Loucy (cell line): ENCODE results near the gene BABAM2.
A peak's percentile ranks its signal among the peaks of the same experiment; 100 is the strongest.

ENCODE experiments used
- H2AFZ ChIP-seq: fragments of 200-600 bp; sonication (generic); 2 replicates; pipeline ENCODE4 v1.6.0; 2016; ENCODE audit warnings: antibody characterized with exemption, mild to moderate bottlenecking, low read length, moderate library complexity
- H3F3A ChIP-seq: fragments of 200-600 bp; 2 replicates; pipeline ENCODE4 v1.6.0; 2016; ENCODE audit warnings: antibody characterized with exemption, low read depth, mild to moderate bottlenecking
- H3K27me3 ChIP-seq: fragments of 200-600 bp; sonication (generic); 2 replicates; pipeline ENCODE4 v1.6.1; 2014; ENCODE audit warnings: low read length, mild to moderate bottlenecking; ENCODE audit not compliant: insufficient read depth, poor library complexity, severe bottlenecking
- H3K36me3 ChIP-seq: fragments of 200-600 bp; sonication (generic); 2 replicates; pipeline ENCODE4 v1.6.1; 2016; ENCODE audit warnings: low read length; ENCODE audit not compliant: insufficient read depth
- H3K4me1 ChIP-seq: fragments of 200-600 bp; sonication (generic); 2 replicates; pipeline ENCODE4 v1.5.1; 2014; ENCODE audit warnings: low read length, mild to moderate bottlenecking; ENCODE audit not compliant: insufficient read depth, poor library complexity, severe bottlenecking
- H3K4me2 ChIP-seq: fragments of 200-600 bp; sonication (generic); 2 replicates; pipeline ENCODE4 v1.6.0; 2014; ENCODE audit warnings: antibody characterized with exemption, low read length, low read depth, mild to moderate bottlenecking; ENCODE audit not compliant: poor library complexity, severe bottlenecking
- H3K4me3 ChIP-seq: fragments of 200-600 bp; sonication (generic); 2 replicates; pipeline ENCODE4 v1.5.1; 2014; ENCODE audit warnings: low read length, mild to moderate bottlenecking, mixed read lengths; ENCODE audit not compliant: poor library complexity, severe bottlenecking
- H3K79me2 ChIP-seq: fragments of 200-600 bp; sonication (generic); 2 replicates; pipeline ENCODE4 v1.6.1; 2014; ENCODE audit warnings: low read length; ENCODE audit not compliant: insufficient read depth
- H3K9ac ChIP-seq: fragments of 200-600 bp; sonication (generic); 2 replicates; pipeline ENCODE4 v1.6.0; 2014; ENCODE audit warnings: mild to moderate bottlenecking, low read depth, low read length, moderate library complexity; ENCODE audit not compliant: poor library complexity, severe bottlenecking
- H3K9me2 ChIP-seq: fragments of 200-600 bp; sonication (generic); replicated peaks from 2 replicates; pipeline ENCODE4 v1.6.1; 2016; ENCODE audit warnings: low read depth, low read length, mixed read lengths
- H3K9me3 ChIP-seq: fragments of 200-600 bp; sonication (generic); 2 replicates; pipeline ENCODE4 v1.6.1; 2014; ENCODE audit warnings: mild to moderate bottlenecking, antibody characterized with exemption, low read length, low read depth; ENCODE audit not compliant: insufficient read depth
- H4K20me1 ChIP-seq: fragments of 200-600 bp; sonication (generic); 2 replicates; pipeline ENCODE4 v1.6.0; 2014; ENCODE audit warnings: antibody characterized with exemption, low read length, mild to moderate bottlenecking; ENCODE audit not compliant: insufficient read depth, poor library complexity, severe bottlenecking
- CTCF ChIP-seq: fragments of 200-600 bp; sonication (generic); conservative IDR thresholded peaks from 2 replicates; pipeline ENCODE4 v1.5.1; 2014; ENCODE audit warnings: mild to moderate bottlenecking, antibody characterized with exemption, low read length
- EZH2phosphoT487 ChIP-seq: fragments of 200-600 bp; IDR thresholded peaks from 2 replicates; pipeline ENCODE4 v1.6.1; 2018; ENCODE audit warnings: antibody characterized with exemption, mild to moderate bottlenecking, moderate library complexity, borderline replicate concordance

Gene BABAM2

DNA sequence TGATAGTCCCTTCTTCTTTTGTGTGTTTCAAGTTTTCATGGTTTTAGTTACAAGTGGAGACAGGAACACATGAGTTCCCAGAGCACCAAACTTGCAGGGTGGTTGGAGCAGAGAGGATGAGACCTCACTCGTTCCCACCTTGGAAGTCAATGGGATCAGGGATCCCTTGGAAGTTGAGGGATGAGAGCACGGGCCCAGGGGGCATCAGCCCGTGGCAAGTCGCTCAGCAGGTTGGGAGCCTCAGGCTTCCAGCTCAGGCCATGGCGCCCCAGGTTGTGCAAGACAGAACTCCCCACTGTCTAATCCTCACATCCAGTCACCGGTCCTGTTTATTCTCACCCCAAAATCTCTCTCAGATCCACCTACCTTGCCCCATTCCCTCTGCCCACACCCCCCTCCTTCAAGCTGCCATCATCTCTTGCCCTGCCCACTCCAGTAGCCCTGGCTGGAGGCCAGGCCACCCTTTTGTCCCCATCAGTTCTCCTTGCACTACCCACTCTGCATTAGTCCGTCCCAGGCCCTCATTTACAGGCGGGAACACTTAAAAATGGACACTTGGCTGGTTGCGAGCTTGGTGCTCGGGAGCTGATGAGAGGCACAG lies 464.5 kb downstream of the BABAM2 start:
- H3K4me2 ChIP-seq = no peak overlapping the region

DNA sequence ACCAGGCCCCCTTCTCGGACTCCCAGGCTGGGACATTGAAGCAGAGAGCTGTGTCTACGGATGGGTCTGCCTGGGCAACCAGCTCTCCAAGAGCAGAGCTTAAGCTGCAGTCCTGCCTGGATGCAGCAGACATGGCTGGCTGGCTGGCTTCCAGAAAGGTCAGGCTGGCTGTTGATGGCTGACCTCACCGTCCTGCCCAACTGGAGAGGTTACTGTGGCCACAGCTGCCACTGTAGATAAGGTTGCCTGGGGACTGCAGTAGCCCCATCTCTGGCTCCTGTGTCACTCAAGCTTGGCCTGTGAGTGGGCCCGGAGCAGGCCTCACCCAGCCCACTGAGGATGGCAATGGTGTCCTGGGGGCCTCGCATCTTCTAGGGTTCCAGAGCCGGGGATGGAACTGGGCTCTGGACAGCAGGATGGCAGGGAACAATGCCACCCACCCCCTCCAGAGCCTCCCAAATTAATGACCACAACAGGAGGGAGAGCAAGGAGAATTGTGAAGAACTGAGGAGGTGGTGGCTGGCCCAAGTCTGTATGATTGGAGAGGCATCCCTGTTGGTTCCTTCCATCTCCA lies 465.1 kb downstream of the BABAM2 start:
- peaks cover 43% of the 10 kb centered on the region for H3K4me1 ChIP-seq
- no peak overlapping the region for H3K4me3 ChIP-seq
- no peaks in the 10 kb centered on the region for H4K20me1 ChIP-seq
- H3K9me3 ChIP-seq = no peaks in the 10 kb centered on the region
- no peak overlapping the region for H3K4me2 ChIP-seq
- H3K9ac ChIP-seq = peak overlapping the region; percentile 46
- H3K9me2 ChIP-seq = no peaks in the 10 kb centered on the region
- no peaks in the 10 kb centered on the region for H3K36me3 ChIP-seq
- TF ChIP-seq CTCF = no peak
- no peak for TF ChIP-seq EZH2phosphoT487
- H3K27me3 ChIP-seq = no peaks in the 10 kb centered on the region
- H2AFZ ChIP-seq = no peak overlapping the region
- no peaks in the 10 kb centered on the region for H3F3A ChIP-seq
- peaks cover 3% of the 10 kb centered on the region; the same call in 1 of the 2 replicates for H3K79me2 ChIP-seq

More for the DNA sequence above, 464.5 kb downstream of the BABAM2 start:
- Histone ChIP-seq H3F3A (no peaks in the 10 kb centered on the region), H3K4me1 (peaks cover 37% of the 10 kb centered on the region), H3K9ac (peak overlapping the region; percentile 46), H3K36me3 (no peaks in the 10 kb centered on the region), H4K20me1 (no peaks in the 10 kb centered on the region), H3K27me3 (no peaks in the 10 kb centered on the region), H3K79me2 (no peaks in the 10 kb centered on the region), H3K4me3 (no peak overlapping the region), H3K9me2 (no peaks in the 10 kb centered on the region), H3K9me3 (no peaks in the 10 kb centered on the region), H2AFZ (no peak overlapping the region)
- TF ChIP-seq EZH2phosphoT487 (no peak), CTCF (no peak)

DNA sequence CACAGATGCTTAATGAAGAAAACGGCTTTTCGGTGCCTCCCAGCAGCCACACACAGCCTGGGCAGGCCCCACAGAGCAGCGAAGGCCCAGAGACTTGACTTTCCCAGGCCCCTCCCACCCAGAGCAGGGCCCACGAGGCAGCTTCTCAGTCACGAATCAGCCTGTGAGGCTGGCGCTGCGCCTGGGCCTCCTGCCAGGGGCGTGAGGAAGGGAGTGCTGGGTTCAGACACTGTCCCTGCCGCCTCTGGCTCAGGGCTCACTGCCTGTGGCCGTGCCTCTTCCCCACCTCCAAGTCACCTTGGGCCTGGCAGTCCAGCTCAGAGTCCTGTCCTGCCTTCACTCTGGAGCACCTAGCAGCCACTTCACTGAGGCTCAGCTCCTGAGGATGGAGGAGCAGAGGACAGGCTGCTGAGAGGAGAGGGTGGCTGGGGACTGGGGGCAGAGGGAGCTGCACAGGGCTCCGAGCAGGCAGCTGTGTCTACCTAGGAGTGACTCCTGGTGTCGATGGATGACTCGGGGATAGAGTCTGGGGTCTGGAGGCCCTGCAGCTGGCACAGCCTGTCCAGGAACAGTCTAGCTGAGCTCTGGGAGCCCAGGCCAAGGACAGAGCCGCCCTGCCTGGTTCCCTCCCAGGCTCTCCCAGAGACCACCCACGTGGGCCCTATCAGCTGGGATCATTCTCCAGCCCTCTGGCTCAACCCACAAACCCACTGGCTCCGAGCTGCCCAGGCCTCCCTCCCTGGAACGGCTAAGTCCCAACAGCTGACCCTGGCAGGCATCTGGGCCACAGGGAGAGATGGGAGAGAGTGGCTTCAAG lies 465.8 kb downstream of the BABAM2 start:
- Histone ChIP-seq H3K36me3 (no peaks in the 10 kb centered on the region), H2AFZ (no peak overlapping the region; the same call in 1 of the 2 replicates), H3K9me3 (no peaks in the 10 kb centered on the region), H3K4me3 (no peak overlapping the region), H4K20me1 (no peaks in the 10 kb centered on the region), H3F3A (no peaks in the 10 kb centered on the region), H3K27me3 (no peaks in the 10 kb centered on the region), H3K9ac (peak overlapping the region; percentile 46), H3K4me2 (no peak overlapping the region), H3K9me2 (no peaks in the 10 kb centered on the region), H3K79me2 (peaks cover 10% of the 10 kb centered on the region; the same call in 1 of the 2 replicates), H3K4me1 (peaks cover 50% of the 10 kb centered on the region)
- TF ChIP-seq EZH2phosphoT487 = no peak
- no peak for TF ChIP-seq CTCF
